ENCODE measurements around the gene CPNE9. TPM values are rescaled to one million over a fixed set of nuclear protein-coding genes. Genes with fewer than 3 reads are reported as not detected.

CPNE9 gene
- total RNA-seq, 1 donor from 2014 or later: not detected

DNA sequence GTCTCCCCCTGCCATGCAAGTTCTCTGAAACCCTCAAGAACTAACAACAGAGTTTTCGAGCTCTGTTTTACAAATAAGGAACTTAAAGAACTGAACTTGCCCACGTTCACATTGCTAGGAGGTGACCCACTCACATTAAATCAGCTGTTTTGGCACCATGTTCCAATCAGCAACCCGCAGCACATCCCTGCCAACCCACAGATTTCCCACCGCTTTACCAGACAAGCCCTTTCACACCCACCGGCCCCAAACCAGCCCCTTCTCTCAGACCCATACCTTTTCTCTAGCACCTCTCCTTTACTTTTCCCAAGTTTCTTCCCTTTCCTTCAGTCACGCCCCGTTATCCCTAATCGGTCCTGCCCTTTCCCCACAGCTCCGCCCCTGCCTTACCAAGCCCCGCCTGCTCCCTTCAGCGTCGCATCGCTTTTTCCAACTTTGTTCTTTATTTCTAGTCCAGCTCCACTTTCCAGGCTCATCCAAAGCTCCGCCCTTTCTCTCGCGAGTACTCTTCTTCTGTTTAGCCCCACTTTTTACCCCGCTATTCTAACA, 27.1 kb downstream of the CPNE9 start:
- DNase-seq (ENCODE audit: low spot score): no peak
- TF ChIP-seq, protein P1, sequence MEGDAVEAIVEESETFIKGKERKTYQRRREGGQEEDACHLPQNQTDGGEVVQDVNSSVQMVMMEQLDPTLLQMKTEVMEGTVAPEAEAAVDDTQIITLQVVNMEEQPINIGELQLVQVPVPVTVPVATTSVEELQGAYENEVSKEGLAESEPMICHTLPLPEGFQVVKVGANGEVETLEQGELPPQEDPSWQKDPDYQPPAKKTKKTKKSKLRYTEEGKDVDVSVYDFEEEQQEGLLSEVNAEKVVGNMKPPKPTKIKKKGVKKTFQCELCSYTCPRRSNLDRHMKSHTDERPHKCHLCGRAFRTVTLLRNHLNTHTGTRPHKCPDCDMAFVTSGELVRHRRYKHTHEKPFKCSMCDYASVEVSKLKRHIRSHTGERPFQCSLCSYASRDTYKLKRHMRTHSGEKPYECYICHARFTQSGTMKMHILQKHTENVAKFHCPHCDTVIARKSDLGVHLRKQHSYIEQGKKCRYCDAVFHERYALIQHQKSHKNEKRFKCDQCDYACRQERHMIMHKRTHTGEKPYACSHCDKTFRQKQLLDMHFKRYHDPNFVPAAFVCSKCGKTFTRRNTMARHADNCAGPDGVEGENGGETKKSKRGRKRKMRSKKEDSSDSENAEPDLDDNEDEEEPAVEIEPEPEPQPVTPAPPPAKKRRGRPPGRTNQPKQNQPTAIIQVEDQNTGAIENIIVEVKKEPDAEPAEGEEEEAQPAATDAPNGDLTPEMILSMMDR (IDR thresholded peaks at IDR 0.05): no peak
- H3K9me3 Mint-ChIP-seq (ENCODE audit: low read depth): no peaks in the 10 kb centered on the region
- peaks cover 8% of the 10 kb centered on the region for H3K27me3 Mint-ChIP-seq (ENCODE audit: low read depth)
- H3K36me3 Mint-ChIP-seq (ENCODE audit: low read depth): peaks cover 4% of the 10 kb centered on the region
- peaks cover 28% of the 10 kb centered on the region for H3K4me1 Mint-ChIP-seq (ENCODE audit: low read depth)
- peak overlapping the region; percentile 87 for H3K4me3 Mint-ChIP-seq (ENCODE audit: unreplicated experiment)
- H3K27ac Mint-ChIP-seq (ENCODE audit: unreplicated experiment): peak overlapping the region; percentile 95

DNA sequence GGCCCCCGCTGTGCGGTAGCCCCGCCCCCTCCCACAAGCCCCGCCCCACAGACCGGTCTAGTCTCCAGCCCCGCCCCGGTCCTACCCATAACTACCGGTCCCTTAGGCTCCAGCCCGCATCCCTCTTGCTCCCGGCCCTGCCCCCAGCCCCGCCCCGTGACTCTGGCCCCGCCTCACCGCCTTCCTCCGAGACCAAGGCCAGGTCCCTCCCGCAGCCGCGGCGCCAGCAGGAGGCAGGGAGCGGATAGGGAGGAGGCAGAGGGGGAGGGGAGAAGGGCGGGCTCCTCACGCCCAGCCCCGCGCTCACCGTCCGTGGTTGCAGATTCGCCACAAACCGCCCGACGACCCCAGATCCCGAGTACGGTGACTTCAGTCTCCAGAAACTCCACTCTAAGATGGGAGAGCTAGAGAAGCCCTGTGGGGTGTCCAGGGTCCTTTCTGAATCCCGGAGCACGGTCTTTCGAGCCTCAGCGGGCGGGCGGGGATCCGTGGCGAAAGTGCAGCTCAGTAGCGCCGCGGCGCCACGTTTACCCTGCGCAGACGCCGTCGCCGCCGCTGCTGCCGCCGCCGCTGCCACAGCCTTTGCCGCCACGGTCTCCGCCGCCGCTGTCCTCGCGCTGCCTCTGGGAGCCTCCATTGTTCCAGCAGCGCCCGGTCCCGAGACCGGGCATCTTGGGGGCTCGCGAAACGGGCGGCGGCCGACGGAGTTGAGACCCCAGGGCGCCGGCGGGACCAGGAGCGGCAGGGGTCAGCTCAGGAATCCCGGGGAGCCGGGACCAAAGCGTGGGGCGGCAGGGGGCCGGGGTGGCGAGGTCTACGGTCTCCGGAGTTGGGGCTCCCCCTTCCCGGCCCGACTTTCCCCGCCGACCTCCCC, 27.8 kb downstream of the CPNE9 start, which contains the start of gene BRPF1:
TSS of gene BRPF1 (plus strand) at position 530 of the 874 bp plus-strand sequence. CDS start 2,406 bp downstream, outside the sequence.
- Mint-ChIP-seq H3K4me3 (ENCODE audit: unreplicated experiment) (peak within 1 kb of the TSS; percentile 87), H3K27me3 (ENCODE audit: low read depth) (peaks cover 5% of the 10 kb centered on the region), H3K4me1 (ENCODE audit: low read depth) (peaks cover 28% of the 10 kb centered on the region), H3K27ac (ENCODE audit: unreplicated experiment) (peak within 1 kb of the TSS; percentile 99), H3K9me3 (ENCODE audit: low read depth) (no peaks in the 10 kb centered on the region), H3K36me3 (ENCODE audit: low read depth) (peaks cover 8% of the 10 kb centered on the region)
- TF ChIP-seq, protein P1 (IDR thresholded peaks at IDR 0.05): peak; percentile 16
- peak; percentile 99 for DNase-seq (ENCODE audit: low spot score)

DNA sequence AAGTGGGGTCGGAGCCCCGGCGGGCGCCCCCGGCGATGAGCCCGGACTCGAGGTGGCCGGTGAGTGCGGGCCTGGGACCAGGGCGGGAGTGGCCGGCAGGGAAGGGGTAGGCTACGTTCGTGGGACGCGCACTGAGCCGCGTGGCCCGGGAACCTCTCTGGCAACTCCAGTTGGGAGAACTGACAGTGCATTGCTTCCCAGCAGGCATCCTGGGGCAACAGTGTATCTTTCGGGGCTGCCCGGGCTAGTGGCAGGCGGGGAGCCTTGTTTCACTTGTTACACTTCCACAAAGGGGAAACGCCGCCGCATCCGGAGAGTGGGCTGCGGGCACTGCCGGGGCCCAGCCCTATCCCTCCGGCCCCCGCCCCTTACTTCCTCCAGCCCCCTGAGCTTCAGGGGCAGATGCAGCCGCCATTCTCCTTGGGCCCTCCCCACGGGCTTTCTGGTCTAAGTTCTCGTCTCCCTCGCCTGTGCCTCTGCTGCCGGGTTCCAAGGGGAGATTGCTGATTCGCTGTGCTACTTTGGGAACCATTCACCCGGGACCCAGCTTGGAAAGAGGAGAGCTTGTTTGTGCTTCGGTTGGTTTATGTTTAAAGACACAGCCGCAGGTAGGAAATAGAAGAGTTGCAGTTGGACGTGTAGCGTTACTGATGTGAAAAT, 28.6 kb downstream of the CPNE9 start:
- H3K27me3 Mint-ChIP-seq (ENCODE audit: low read depth): peaks cover under 1% of the 10 kb centered on the region
- H3K36me3 Mint-ChIP-seq (ENCODE audit: low read depth): peaks cover 10% of the 10 kb centered on the region
- H3K4me1 Mint-ChIP-seq (ENCODE audit: low read depth): peaks cover 28% of the 10 kb centered on the region
- DNase-seq (ENCODE audit: low spot score): no peak
- peak overlapping the region; percentile 87 for H3K4me3 Mint-ChIP-seq (ENCODE audit: unreplicated experiment)
- H3K27ac Mint-ChIP-seq (ENCODE audit: unreplicated experiment): peak overlapping the region; percentile 68
- TF ChIP-seq, protein P1 (IDR thresholded peaks at IDR 0.05): no peak
- H3K9me3 Mint-ChIP-seq (ENCODE audit: low read depth): no peaks in the 10 kb centered on the region

DNA sequence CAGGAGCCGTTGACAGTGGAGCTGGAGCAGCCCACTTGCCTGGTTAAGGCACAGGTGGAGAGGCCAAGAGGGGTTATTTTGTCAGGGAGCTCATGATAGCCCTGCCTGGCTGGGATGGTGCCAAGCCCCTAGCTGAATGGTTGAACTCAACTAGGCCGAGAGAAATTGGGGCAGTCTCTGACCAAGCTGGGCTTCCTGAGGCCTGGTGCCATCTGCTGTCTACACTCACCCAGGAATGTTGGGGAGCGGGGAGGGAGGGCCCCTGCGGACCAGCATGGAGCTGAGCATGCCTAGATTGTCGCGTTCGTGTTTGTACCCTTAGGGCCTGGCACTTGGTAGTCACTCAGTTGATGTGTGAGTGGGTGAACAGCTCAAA, 29.1 kb downstream of the CPNE9 start:
- TF ChIP-seq, protein P1 (IDR thresholded peaks at IDR 0.05): no peak
- peaks cover 10% of the 10 kb centered on the region for H3K36me3 Mint-ChIP-seq (ENCODE audit: low read depth)
- H3K27ac Mint-ChIP-seq (ENCODE audit: unreplicated experiment): peak overlapping the region; percentile 68
- no peak for DNase-seq (ENCODE audit: low spot score)
- H3K4me3 Mint-ChIP-seq (ENCODE audit: unreplicated experiment): peak overlapping the region; percentile 87
- H3K27me3 Mint-ChIP-seq (ENCODE audit: low read depth): no peaks in the 10 kb centered on the region
- no peaks in the 10 kb centered on the region for H3K9me3 Mint-ChIP-seq (ENCODE audit: low read depth)
- H3K4me1 Mint-ChIP-seq (ENCODE audit: low read depth): peaks cover 28% of the 10 kb centered on the region

- Mint-ChIP-seq H3K9me3 (ENCODE audit: low read depth) (no peaks in the 10 kb centered on the region), H3K4me3 (ENCODE audit: unreplicated experiment) (no peak overlapping the region), H3K27me3 (ENCODE audit: low read depth) (no peaks in the 10 kb centered on the region), H3K36me3 (ENCODE audit: low read depth) (peaks cover 32% of the 10 kb centered on the region), H3K27ac (ENCODE audit: unreplicated experiment) (no peak overlapping the region), H3K4me1 (ENCODE audit: low read depth) (peaks cover 19% of the 10 kb centered on the region)
- TF ChIP-seq, protein P1 (IDR thresholded peaks at IDR 0.05): no peak
- DNase-seq (ENCODE audit: low spot score): no peak
These were observed 33.2 kb downstream of the CPNE9 start for GRCh38 chr3:9736831-9737230.
